Panc1 (cell line): ENCODE data around the gene HMGN5. TPM values are rescaled to one million over a fixed set of nuclear protein-coding genes. Genes with fewer than 3 reads are reported as not detected.

Experiments
- ATAC-seq: fragments of 200-7000 bp; cut with Tn5 transposase; 2 replicates; pipeline ENCODE4 v1.9.1; 2020; ENCODE audit warnings: mild to moderate bottlenecking, moderate library complexity
- BruUV-seq: library from RNA; stranded (reverse); fragments of 400-500 nt; replicated peaks from 2 replicates; lab custom pipeline; 2021; lab: Mats Ljungman, UMichigan
- CTCF ChIA-PET: fragments of 300-600 bp; sonication (Branson Sonifier 250); formaldehyde crosslinking; loops from one replicate; lab custom pipeline; 2022; ENCODE audit warnings: antibody characterized with exemption; lab: Charles Lee
- POLR2A ChIA-PET: fragments of 300-600 bp; sonication (Branson Sonifier 250); formaldehyde crosslinking; loops from one replicate; lab custom pipeline; 2022; ENCODE audit warnings: antibody characterized with exemption; lab: Charles Lee
- DNase-seq: peaks from one replicate; pipeline ENCODE4 v3.0.0-alpha.2; 2010; ENCODE audit warnings: low read depth, low spot score
- H3K27ac ChIP-seq: 2 replicates; pipeline ENCODE4 v1.5.1; 2011; ENCODE audit warnings: mild to moderate bottlenecking, low read length, inconsistent platforms
- H3K27me3 ChIP-seq: fragments of 200-500 bp; sonication (Bioruptor generic); 2 replicates; pipeline ENCODE4 v1.6.0; 2014; ENCODE audit warnings: low read length, inconsistent platforms; ENCODE audit not compliant: control insufficient read depth, insufficient read depth
- H3K36me3 ChIP-seq: fragments of 200-500 bp; sonication (Bioruptor generic); 2 replicates; pipeline ENCODE4 v1.5.1; 2014; ENCODE audit warnings: inconsistent platforms, mild to moderate bottlenecking, low read length, moderate library complexity; ENCODE audit not compliant: control insufficient read depth, insufficient read depth
- H3K4me1 ChIP-seq: 2 replicates; pipeline ENCODE4 v1.5.1; 2011; ENCODE audit warnings: inconsistent platforms, mild to moderate bottlenecking, low read length, moderate library complexity; ENCODE audit not compliant: control insufficient read depth, insufficient read depth
- H3K4me3 ChIP-seq, 2 experiments: 2 replicates each; pipeline ENCODE4 v1.5.1; 2011 to 2012; ENCODE audit warnings: low read depth in 2 of 2, low read length in 2 of 2, mild to moderate bottlenecking in 2 of 2, inconsistent platforms in 1 of 2, moderate library complexity in 1 of 2
- H3K9me3 ChIP-seq: fragments of 200-500 bp; sonication (Bioruptor generic); 2 replicates; pipeline ENCODE4 v1.5.1; 2014; ENCODE audit warnings: low read depth, mild to moderate bottlenecking, inconsistent platforms, low read length, moderate library complexity; ENCODE audit not compliant: control insufficient read depth, insufficient read depth
- POLR2AphosphoS5 ChIP-seq: IDR thresholded peaks from 2 replicates; pipeline ENCODE4 v1.6.1; 2012; ENCODE audit warnings: mild to moderate bottlenecking, low read depth, low read length, moderate library complexity
- REST ChIP-seq, 2 experiments: IDR thresholded peaks; 2 replicates each; pipeline ENCODE4 v1.6.1; 2011 to 2012; ENCODE audit warnings: low read depth in 2 of 2, control low read depth in 1 of 2, low read length in 1 of 2, mild to moderate bottlenecking in 1 of 2, moderate library complexity in 1 of 2; ENCODE audit not compliant: insufficient read depth in 1 of 2
- SIN3A ChIP-seq: IDR thresholded peaks from 2 replicates; pipeline ENCODE4 v1.6.1; 2012; ENCODE audit warnings: low read depth, mild to moderate bottlenecking, low read length, moderate library complexity, borderline replicate concordance; ENCODE audit not compliant: insufficient read depth
- TCF7L2 ChIP-seq: IDR thresholded peaks from 2 replicates; pipeline ENCODE4 v1.6.1; 2011; ENCODE audit warnings: mild to moderate bottlenecking, low read depth, low read length, inconsistent platforms
- in situ Hi-C: cut with HindIII; loops from 2 replicates; pipeline ENCODE4 v1.10.0; 2016; ENCODE audit warnings: low sequenced_read_pairs, low pct_unique_long_range_greater_than_20kb
- intact Hi-C: fragments of 100-400 bp; cut with micrococcal nuclease; formaldehyde crosslinking; loops from one replicate; pipeline ENCODE4 v1.10.0; 2022; ENCODE audit not compliant: unreplicated experiment
- total RNA-seq: library from RNA; stranded (reverse); gene quantifications from one replicate; pipeline ENCODE4 v1.2.1, GENCODE V29; 2021; ENCODE audit not compliant: unreplicated experiment
- TF ChIP-seq, protein P1 (sequence below): fragments of 450-650 bp; IDR thresholded peaks from 2 replicates; pipeline ENCODE4 v1.5.1; 2017; ENCODE audit warnings: mild to moderate bottlenecking

Gene HMGN5
- total RNA-seq, 1 experiment from 2014 or later: 1.5 TPM

DNA sequence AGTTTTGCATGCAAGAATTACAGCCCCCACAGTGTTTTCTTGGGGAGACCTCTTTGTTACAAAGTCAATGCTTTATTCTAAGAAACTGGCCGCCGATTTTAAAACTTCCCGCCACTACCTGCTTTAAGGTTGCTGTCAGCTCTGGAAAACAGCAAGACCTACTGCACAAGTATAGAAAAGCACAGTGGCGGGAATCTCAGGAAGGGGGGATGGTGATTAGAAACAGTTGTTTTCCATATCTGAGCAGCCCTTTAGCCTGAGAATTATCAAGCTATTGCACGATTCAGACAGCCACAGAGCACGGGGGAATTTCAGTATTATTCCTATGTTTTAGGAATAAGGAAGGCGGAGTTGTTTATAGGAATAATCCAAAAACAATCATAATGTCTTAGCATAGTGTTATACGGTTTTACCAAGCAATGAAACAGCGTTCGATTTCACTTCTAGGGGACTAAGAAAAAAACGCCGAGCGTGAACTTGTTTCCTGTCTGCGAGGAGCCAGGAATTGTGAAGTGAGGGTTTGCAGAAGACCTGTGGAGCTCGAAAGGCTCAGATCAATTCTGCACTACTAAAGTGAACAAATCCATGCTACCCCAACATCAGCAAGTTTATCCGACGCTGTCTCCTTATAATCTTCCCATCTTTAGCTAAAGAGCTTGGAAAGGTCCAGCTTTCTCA lies 81.3 kb downstream of the HMGN5 start:
- H3K27ac ChIP-seq: no peak overlapping the region
- CTCF ChIA-PET: interaction anchor here (0.7 kb wide), 1 partner anchor 1846 kb away, joined by 3 read pairs; no protein-coding TSS in a partner anchor
- in situ Hi-C loops: no loop called here
- peaks cover 3% of the 10 kb centered on the region; the same call in 1 of the 2 replicates for H3K4me1 ChIP-seq
- no TSS peak for BruUV-seq
- H3K4me3 ChIP-seq: peak overlapping the region; percentile 62 to 90
- POLR2A ChIA-PET: interaction anchor here (0.7 kb wide), 1 partner anchor 19 kb away, joined by 5 read pairs; no protein-coding TSS in a partner anchor
- intact Hi-C loops: no loop called here
- TF ChIP-seq POLR2AphosphoS5 (no peak), TCF7L2 (no peak), REST (IDR thresholded peaks at IDR 0.05; ENCODE audit: insufficient read depth in 1 of 2, low read depth in 2 of 2, low read length in 1 of 2) (no peak)
- TF ChIP-seq, protein P1, sequence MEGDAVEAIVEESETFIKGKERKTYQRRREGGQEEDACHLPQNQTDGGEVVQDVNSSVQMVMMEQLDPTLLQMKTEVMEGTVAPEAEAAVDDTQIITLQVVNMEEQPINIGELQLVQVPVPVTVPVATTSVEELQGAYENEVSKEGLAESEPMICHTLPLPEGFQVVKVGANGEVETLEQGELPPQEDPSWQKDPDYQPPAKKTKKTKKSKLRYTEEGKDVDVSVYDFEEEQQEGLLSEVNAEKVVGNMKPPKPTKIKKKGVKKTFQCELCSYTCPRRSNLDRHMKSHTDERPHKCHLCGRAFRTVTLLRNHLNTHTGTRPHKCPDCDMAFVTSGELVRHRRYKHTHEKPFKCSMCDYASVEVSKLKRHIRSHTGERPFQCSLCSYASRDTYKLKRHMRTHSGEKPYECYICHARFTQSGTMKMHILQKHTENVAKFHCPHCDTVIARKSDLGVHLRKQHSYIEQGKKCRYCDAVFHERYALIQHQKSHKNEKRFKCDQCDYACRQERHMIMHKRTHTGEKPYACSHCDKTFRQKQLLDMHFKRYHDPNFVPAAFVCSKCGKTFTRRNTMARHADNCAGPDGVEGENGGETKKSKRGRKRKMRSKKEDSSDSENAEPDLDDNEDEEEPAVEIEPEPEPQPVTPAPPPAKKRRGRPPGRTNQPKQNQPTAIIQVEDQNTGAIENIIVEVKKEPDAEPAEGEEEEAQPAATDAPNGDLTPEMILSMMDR: no peak
- ATAC-seq: peak; percentile 38
- DNase-seq: no peak
- H3K27me3 ChIP-seq: peaks cover 2% of the 10 kb centered on the region; the same call in 1 of the 2 replicates
- H3K36me3 ChIP-seq: no peaks in the 10 kb centered on the region
- no peaks in the 10 kb centered on the region for H3K9me3 ChIP-seq

DNA sequence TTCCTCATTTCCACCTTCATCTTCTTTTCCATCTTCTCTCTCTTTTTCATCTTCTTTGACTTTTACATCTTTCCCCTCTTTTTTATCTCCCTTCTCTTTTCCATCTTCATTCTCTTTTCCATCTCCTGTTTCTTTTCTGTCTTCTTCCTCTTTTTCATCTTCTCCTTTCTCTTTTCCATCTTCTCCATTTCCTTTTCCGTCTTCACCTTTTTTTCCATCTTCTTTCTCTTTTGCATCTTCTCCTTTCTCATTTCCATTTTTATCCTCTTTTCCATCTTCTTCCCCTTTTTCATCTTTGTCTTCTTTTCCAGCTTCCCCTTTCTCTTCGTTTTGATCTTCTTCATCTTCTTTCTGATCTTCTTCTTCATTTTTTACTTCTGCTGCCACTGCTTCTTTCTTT lies 87.0 kb downstream of the HMGN5 start:
- Histone ChIP-seq H3K27me3 (no peaks in the 10 kb centered on the region), H3K4me1 (no peaks in the 10 kb centered on the region), H3K36me3 (no peaks in the 10 kb centered on the region), H3K27ac (no peak overlapping the region), H3K9me3 (no peaks in the 10 kb centered on the region), H3K4me3 (no peak overlapping the region)
- POLR2A ChIA-PET: no interaction called here
- TF ChIP-seq, protein P1: no peak
- no peak for TF ChIP-seq TCF7L2
- TF ChIP-seq POLR2AphosphoS5: no peak
- TF ChIP-seq SIN3A: no peak
- TF ChIP-seq REST (IDR thresholded peaks at IDR 0.05; ENCODE audit: insufficient read depth in 1 of 2, low read depth in 2 of 2, low read length in 1 of 2): no peak
- ATAC-seq (no peak), DNase-seq (no peak)
- intact Hi-C loops (loop anchor here (5.0 kb wide), 1 partner anchor 237 kb away; no protein-coding TSS in a partner anchor), in situ Hi-C loops (no loop called here)
- no TSS peak for BruUV-seq
- CTCF ChIA-PET: no interaction called here
